WTC11 (cell line): Measurements from ENCODE around the gene KIF3A. TPM values are rescaled to one million over a fixed set of nuclear protein-coding genes. Genes with fewer than 3 reads are reported as not detected.
A peak's percentile ranks its signal among the peaks of the same experiment; 100 is the strongest.

Experiments used
- ATF6 ChIP-seq: sonication (generic); formaldehyde crosslinking; IDR thresholded peaks from 2 replicates; pipeline ENCODE4 v1.8.1; 2023; ENCODE audit warnings: mild to moderate bottlenecking, missing genetic modification reagents
- CBFB ChIP-seq: sonication (generic); formaldehyde crosslinking; IDR thresholded peaks from 2 replicates; pipeline ENCODE4 v1.8.1; 2022; ENCODE audit warnings: mild to moderate bottlenecking, low read depth, missing genetic modification reagents
- E2F1 ChIP-seq: sonication (generic); formaldehyde crosslinking; IDR thresholded peaks from 2 replicates; pipeline ENCODE4 v1.8.0; 2022; ENCODE audit warnings: mild to moderate bottlenecking, missing genetic modification reagents
- FOXP1 ChIP-seq: sonication (generic); formaldehyde crosslinking; IDR thresholded peaks from 2 replicates; pipeline ENCODE4 v1.8.0; 2022; ENCODE audit warnings: missing genetic modification reagents, mild to moderate bottlenecking, moderate library complexity, borderline replicate concordance
- GABPB1 ChIP-seq: sonication (generic); formaldehyde crosslinking; IDR thresholded peaks from 2 replicates; pipeline ENCODE4 v1.8.1; 2023; ENCODE audit warnings: mild to moderate bottlenecking, missing genetic modification reagents
- HMGXB4 ChIP-seq: sonication (generic); formaldehyde crosslinking; IDR thresholded peaks from 2 replicates; pipeline ENCODE4 v1.8.1; 2023; ENCODE audit warnings: mild to moderate bottlenecking, moderate library complexity, missing genetic modification reagents
- NR1H2 ChIP-seq: sonication (generic); formaldehyde crosslinking; IDR thresholded peaks from 2 replicates; pipeline ENCODE4 v1.9.0; 2021; ENCODE audit warnings: mild to moderate bottlenecking, moderate library complexity, missing genetic modification reagents
- RELA ChIP-seq: sonication (generic); formaldehyde crosslinking; IDR thresholded peaks from 2 replicates; pipeline ENCODE4 v1.8.1; 2022; ENCODE audit warnings: missing genetic modification reagents, mild to moderate bottlenecking, borderline replicate concordance
- SMAD4 ChIP-seq: sonication (generic); formaldehyde crosslinking; IDR thresholded peaks from 2 replicates; pipeline ENCODE4 v1.8.0; 2022; ENCODE audit warnings: mild to moderate bottlenecking, missing genetic modification reagents
- ZMAT4 ChIP-seq: fragments of 250-450 bp; sonication (Bioruptor Pico); IDR thresholded peaks from 2 replicates; pipeline ENCODE4 v1.9.0; 2021; ENCODE audit warnings: mild to moderate bottlenecking
- ZNF138 ChIP-seq: sonication (generic); formaldehyde crosslinking; conservative IDR thresholded peaks from 2 replicates; pipeline ENCODE4 v1.8.1; 2022; ENCODE audit warnings: mild to moderate bottlenecking, moderate library complexity, missing genetic modification reagents
- ZNF281 ChIP-seq: sonication (generic); formaldehyde crosslinking; IDR thresholded peaks from 2 replicates; pipeline ENCODE4 v1.8.0; 2023; ENCODE audit warnings: mild to moderate bottlenecking, missing genetic modification reagents
- ZNF396 ChIP-seq: fragments of 250-450 bp; sonication (Bioruptor Pico); IDR thresholded peaks from 2 replicates; pipeline ENCODE4 v1.8.0; 2021; ENCODE audit warnings: mild to moderate bottlenecking, moderate library complexity, borderline replicate concordance
- ZNF416 ChIP-seq: fragments of 250-450 bp; sonication (Bioruptor Pico); IDR thresholded peaks from 2 replicates; pipeline ENCODE4 v1.9.0; 2021; ENCODE audit warnings: mild to moderate bottlenecking, inconsistent platforms
- total RNA-seq: library from RNA; stranded (reverse); gene quantifications from 3 replicates; pipeline ENCODE4 v1.2.3, GENCODE V29; 2021
- TF ChIP-seq, protein P1 (sequence below): sonication (generic); formaldehyde crosslinking; IDR thresholded peaks from 2 replicates; pipeline ENCODE4 v1.8.0; 2022; ENCODE audit warnings: mild to moderate bottlenecking, missing genetic modification reagents
- TF ChIP-seq, protein P2 (sequence below): sonication (generic); formaldehyde crosslinking; IDR thresholded peaks from 2 replicates; pipeline ENCODE4 v1.8.0; 2022; ENCODE audit warnings: missing genetic modification reagents
- TF ChIP-seq, protein P3 (sequence below): sonication (generic); formaldehyde crosslinking; IDR thresholded peaks from 2 replicates; pipeline ENCODE4 v1.8.0; 2022; ENCODE audit warnings: mild to moderate bottlenecking, missing genetic modification reagents
- TF ChIP-seq, protein P4 (sequence below): sonication (generic); formaldehyde crosslinking; IDR thresholded peaks from 2 replicates; pipeline ENCODE4 v1.8.1; 2023; ENCODE audit warnings: mild to moderate bottlenecking, missing genetic modification reagents, moderate library complexity

Gene KIF3A
- total RNA-seq, 1 experiment from 2014 or later: 10.1 TPM

GRCh38 chr5:132747616-132748440 is 10.5 kb upstream of the KIF3A start (continued):
- TF ChIP-seq ZMAT4 (CRISPR knock-in tag) (no peak), NR1H2 (peak; percentile 55; the same call in 1 of the 2 replicates), HMGXB4 (CRISPR knock-in tag) (no peak; the same call in 1 of the 2 replicates), ATF6 (CRISPR knock-in tag) (no peak), SMAD4 (CRISPR knock-in tag) (0 out of 2 replicates have a peak, but pooled peaks have one; percentile 67), RELA (CRISPR knock-in tag) (peak; percentile 91; the same call in 1 of the 2 replicates), CBFB (CRISPR knock-in tag) (no peak), ZNF281 (peak; percentile 73; the same call in 1 of the 2 replicates), ZNF396 (CRISPR knock-in tag) (no peak), ZNF138 (CRISPR knock-in tag) (peak; percentile 87; the same call in 1 of the 2 replicates), GABPB1 (CRISPR knock-in tag) (no peak), E2F1 (CRISPR knock-in tag) (peak; percentile 86), ZNF416 (no peak), FOXP1 (peak; percentile 93)
- TF ChIP-seq, protein P1, sequence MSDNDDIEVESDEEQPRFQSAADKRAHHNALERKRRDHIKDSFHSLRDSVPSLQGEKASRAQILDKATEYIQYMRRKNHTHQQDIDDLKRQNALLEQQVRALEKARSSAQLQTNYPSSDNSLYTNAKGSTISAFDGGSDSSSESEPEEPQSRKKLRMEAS (CRISPR knock-in tag): peak; percentile 87
- TF ChIP-seq, protein P2, sequence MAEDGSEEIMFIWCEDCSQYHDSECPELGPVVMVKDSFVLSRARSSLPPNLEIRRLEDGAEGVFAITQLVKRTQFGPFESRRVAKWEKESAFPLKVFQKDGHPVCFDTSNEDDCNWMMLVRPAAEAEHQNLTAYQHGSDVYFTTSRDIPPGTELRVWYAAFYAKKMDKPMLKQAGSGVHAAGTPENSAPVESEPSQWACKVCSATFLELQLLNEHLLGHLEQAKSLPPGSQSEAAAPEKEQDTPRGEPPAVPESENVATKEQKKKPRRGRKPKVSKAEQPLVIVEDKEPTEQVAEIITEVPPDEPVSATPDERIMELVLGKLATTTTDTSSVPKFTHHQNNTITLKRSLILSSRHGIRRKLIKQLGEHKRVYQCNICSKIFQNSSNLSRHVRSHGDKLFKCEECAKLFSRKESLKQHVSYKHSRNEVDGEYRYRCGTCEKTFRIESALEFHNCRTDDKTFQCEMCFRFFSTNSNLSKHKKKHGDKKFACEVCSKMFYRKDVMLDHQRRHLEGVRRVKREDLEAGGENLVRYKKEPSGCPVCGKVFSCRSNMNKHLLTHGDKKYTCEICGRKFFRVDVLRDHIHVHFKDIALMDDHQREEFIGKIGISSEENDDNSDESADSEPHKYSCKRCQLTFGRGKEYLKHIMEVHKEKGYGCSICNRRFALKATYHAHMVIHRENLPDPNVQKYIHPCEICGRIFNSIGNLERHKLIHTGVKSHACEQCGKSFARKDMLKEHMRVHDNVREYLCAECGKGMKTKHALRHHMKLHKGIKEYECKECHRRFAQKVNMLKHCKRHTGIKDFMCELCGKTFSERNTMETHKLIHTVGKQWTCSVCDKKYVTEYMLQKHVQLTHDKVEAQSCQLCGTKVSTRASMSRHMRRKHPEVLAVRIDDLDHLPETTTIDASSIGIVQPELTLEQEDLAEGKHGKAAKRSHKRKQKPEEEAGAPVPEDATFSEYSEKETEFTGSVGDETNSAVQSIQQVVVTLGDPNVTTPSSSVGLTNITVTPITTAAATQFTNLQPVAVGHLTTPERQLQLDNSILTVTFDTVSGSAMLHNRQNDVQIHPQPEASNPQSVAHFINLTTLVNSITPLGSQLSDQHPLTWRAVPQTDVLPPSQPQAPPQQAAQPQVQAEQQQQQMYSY (CRISPR knock-in tag): peak; percentile 55; the same call in 1 of the 2 replicates
- TF ChIP-seq, protein P3, sequence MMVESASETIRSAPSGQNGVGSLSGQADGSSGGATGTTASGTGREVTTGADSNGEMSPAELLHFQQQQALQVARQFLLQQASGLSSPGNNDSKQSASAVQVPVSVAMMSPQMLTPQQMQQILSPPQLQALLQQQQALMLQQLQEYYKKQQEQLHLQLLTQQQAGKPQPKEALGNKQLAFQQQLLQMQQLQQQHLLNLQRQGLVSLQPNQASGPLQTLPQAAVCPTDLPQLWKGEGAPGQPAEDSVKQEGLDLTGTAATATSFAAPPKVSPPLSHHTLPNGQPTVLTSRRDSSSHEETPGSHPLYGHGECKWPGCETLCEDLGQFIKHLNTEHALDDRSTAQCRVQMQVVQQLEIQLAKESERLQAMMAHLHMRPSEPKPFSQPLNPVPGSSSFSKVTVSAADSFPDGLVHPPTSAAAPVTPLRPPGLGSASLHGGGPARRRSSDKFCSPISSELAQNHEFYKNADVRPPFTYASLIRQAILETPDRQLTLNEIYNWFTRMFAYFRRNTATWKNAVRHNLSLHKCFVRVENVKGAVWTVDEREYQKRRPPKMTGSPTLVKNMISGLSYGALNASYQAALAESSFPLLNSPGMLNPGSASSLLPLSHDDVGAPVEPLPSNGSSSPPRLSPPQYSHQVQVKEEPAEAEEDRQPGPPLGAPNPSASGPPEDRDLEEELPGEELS (CRISPR knock-in tag): peak; percentile 66; the same call in 1 of the 2 replicates
- TF ChIP-seq, protein P4, sequence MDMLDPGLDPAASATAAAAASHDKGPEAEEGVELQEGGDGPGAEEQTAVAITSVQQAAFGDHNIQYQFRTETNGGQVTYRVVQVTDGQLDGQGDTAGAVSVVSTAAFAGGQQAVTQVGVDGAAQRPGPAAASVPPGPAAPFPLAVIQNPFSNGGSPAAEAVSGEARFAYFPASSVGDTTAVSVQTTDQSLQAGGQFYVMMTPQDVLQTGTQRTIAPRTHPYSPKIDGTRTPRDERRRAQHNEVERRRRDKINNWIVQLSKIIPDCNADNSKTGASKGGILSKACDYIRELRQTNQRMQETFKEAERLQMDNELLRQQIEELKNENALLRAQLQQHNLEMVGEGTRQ (CRISPR knock-in tag): no peak
